GM21825 (cell line): Measurements from ENCODE around the gene AMBP.

Experiments used
- ATAC-seq: cut with Tn5 transposase; IDR thresholded peaks from one replicate; pipeline ENCODE4 v1.9.1; 2021; ENCODE audit warnings: mild to moderate bottlenecking, moderate library complexity; ENCODE audit not compliant: unreplicated experiment

AMBP gene

DNA sequence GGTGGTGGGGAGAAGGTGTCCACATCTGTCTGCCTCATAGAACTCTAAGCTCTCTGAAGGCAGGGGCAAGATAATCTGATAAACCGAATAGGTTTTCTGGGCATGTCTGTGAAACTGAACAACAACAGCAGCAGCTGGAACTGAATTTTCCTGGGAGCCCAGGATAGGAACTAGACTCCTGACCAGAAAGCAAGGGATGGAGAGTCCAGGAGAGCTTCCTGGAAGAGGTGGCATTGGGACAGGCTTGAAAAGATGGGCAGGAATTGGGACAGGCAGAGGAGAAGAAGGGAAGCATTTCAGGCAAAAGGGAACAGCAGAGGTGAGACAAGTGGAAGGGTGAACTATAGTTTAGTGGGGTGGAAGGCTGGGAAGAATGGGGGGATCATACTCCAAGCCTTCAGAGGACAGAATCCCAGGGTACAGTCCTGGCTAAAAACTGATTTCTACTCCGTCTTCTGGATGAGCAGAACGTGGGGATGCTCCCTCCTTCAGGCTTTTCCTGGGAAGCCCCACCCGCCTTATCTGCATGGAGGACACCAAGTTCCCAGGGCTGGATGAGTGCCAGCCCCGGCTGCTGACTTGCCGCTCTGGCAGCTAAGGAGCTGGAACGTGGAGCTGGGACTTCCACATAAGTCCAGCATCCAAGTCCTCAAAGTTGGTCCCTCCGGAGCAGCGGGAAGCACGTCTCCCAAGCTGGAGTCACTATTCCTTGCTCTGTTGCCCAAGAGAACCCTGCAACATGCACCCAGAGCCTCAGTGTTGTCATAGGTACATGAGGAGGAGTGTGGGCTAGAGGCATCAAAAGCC, 34.9 kb upstream of the AMBP start:
- ATAC-seq = no peak

- ATAC-seq = no peak
Measured at GRCh38 chr9:114112325-114112724, 34.2 kb upstream of the AMBP start.

DNA sequence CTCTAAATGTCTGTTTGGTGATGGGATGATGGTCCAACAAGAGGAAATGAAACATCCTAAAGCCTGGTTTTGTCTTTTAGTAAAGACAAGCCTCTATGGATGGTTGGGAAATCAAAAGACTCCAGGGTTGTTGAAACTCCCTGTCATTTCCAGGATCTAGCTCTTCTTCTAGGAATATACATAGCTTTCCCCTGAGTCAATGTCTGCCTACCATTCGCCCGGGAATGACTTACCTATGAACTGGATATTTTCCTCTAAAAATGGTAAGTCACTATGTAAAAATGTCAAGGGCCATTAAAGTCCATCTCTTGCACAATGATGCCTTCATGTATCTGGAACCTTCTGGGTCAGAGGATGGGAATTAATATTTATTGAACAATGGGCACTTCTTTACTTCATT, 32.1 kb upstream of the AMBP start:
- ATAC-seq = no peak

GRCh38 chr9:114109124-114109523, 31.0 kb upstream of the AMBP start:
- no peak for ATAC-seq

- ATAC-seq = no peak
Measured at GRCh38 chr9:114108016-114108833, 30.1 kb upstream of the AMBP start.

DNA sequence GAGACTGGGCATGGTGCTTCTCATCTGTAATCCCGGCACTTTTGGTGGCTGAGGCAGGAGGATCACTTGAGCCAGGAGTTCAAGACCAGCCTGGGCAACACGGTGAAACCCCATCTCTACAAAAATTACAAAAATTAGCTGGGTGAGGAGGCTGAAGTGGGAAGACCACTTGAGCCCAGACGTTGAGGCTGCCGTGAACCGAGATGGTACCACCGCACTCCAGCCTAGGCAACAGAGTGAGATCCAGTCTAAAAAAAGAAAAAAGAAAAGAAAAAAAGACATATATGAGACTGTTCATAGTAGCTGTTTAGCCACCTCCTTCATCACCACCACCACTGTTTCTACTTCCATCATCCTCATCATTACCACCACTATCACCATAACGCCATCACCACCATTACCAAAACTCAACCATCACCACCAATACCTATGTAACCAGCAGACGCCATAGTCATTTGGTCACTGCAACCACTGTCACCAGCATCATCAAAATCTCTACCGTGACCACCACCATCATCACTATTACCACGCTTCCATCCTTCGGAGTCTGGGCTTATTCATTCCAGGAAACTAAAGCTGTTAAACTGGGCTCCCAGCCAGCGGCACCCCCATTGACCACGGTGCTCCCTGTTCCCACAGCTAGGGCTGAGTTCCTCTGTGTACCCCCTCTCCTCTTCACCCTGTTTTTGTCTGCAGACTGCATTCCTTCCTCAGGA, 29.3 kb upstream of the AMBP start:
- no peak for ATAC-seq

DNA sequence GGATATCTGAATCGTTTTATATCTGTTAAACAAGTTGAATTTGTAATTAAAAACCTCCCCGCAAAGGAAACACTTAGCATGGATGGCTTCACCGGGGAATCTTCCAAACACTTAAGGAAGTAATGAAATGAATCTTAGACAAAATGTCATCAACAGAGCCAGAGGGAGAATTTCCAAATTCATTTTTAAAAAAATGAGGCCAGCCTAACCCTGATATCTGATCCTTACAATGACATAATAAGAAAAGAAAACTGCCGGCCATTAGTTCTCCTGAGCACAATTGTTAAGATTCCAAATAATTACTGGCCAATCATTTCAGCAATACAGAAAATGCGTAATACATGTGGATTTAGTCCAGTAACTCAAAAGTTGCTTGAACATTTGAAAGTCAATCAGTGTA, 27.1 kb upstream of the AMBP start:
- no peak for ATAC-seq

DNA sequence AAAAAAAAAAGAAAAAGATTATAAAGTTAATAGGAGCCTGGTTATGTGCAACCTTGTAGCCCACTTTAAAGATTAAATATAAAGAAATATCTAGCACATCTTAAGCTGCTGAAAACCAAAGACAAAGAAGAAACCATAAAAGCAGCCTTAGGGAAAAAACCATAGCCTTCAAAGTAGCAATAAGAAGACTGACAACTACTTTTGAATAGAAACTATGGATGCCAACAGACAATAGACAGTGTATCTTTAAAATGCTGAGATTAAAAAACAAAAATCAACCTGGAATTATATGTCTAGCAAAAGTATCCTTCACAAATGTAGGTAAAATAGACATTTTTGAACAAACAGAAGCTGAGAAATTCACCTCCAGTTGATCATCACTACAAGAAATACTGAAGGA, 24.4 kb upstream of the AMBP start:
- no peak for ATAC-seq

DNA sequence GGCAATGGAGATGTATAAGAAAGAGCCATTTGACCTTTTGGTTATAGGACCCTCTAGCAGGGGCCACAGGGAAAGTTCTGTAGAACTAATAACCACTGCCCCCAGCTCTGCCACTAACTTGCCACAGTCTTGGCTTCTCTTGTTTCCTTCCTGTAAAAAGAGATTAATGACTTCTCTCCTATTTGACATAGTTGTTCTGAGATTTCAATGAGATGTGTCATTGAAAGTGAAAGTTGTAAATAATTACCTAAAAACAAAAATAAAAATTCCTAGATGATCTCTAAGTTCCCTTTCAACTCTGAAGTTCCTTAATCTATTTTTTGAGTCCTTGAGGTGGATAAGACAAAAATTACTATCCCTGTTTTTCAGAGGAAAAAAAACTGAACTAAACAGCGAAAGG, 22.4 kb upstream of the AMBP start:
- no peak for ATAC-seq

DNA sequence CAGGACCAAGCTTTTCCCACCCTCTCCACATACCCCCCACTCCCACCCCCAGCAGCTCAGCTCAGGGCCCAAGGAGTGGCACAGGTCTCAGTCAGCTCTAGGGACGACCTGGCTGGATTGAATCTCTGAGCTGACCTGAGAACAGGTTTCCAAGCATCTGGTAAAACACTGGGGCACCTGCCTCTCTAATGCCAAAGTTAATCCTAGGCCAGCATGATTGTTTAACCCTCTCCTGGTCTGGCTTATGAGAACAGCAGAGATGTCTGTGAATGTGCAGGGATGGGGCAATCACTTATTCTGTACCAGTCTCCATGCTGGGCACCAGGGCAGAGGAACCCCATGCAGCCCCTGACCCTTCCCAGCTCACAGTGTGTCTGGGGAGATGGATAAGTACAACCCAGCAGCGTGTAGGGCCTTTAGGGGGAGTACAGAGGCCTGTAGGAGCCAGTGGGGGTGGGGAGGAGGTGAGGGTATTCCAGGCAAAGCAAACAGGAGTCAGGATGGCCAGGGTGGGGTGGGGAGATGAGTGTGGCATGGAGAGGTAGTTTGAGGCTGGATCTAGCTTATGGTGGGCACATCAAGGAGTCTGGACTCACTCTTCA, 21.7 kb upstream of the AMBP start:
- no peak for ATAC-seq

- no peak for ATAC-seq
Measured at GRCh38 chr9:114098936-114099668, 21.0 kb upstream of the AMBP start, which contains the start of gene KIF12. TSS of gene KIF12 (minus strand) at chr9:114099292. CDS start at chr9:114099276, 16 bp downstream.

DNA sequence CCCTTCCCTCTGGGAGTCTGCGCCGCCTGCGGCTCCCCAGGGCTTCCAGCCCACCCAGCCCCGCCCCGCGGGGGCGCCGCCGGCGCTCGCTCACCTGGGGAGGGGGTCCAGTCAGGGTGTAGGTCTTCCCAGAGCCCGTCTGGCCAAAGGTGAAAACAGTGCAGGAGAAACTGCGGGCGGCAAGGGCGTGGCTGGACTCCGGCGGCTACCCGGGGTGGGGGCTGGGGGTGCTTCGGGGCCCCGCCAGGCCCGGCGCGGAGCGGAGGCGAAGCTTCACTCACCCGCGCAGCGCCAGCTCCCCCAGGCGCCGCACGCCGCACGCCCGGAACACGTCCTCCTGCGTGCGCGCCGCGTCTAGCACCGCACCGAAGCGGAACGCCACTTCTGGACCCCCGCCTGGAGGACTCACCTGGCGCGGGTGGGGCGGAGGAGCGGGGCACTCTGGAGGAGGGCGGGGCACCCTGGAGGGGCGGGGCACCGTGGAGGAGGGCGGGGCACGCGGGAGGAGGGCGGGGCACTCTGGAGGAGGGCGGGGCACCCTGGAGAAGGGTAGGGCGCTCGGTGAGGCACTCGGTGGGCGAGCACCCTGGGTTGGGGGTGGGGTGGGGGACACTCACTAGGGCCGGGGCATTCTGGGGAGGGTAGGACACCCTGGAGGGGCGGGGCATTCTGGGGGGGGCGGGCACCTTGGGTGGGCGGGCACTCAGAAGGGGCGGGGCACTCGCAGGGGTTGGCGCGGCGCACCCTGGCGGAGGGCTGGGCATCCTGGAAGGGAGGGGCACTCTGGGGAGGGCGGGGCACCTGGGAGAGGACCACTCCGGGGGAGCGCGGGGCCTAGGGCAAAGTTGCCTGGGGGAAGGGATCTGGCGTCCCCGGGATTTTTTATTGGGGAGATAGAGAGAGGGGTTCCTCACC, 20.2 kb upstream of the AMBP start:
- no peak for ATAC-seq

DNA sequence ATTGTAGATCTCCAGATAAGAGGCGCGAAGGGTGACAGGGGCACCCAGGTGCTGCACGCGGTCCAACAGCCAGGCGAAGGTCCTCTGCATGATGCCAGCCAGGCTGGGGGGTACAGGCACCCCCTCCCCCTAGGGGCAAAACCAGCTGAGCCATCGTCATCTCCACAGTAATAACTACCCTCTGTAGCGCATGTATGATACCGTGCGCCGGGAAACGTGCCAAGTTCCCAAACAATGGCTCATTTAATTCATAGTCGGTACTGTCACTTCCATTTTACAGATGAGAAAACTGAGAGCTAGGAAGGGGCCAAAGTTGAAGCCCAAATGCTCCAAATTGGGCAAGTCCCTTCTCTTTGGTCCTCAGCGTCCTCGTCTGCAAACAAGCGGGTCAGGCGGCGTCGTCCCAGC, 19.5 kb upstream of the AMBP start:
- no peak for ATAC-seq

DNA sequence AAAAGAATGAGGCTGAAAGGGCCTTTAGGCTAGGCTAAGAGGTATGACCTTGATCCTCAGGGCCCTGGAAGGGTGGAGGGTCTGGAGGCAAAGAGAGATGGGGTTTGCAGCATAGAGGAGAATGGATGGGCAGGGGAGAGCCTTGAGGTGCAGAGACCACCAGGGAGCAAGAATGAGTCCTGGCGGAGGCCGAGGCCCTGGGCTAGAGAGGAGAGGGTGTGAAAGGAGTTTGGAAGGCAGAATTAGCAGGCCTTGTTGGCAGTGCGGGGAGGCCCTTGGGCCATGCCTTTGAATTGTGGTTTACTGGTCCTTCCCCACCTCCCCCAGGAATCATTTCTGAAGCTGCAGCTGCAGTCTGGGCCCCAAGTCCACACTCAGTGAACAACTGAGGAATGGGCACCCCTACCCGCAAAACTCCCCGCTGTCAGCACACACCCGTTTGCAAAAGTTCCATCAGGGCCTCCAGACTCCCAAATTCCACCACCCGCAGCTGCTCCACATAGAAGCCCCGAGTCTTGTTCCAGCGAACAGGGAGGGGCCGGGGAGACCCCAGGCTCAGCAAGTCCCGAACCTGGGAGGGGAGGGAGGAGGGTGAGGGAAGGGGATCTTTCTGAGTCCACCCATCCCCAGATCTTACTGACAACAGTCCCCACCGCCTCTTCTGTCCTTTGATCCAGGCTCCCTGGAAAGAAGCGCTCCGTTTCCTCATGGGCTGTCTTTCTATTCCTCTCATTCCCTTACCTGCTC, 18.9 kb upstream of the AMBP start:
- ATAC-seq = no peak

GRCh38 chr9:114096041-114096511, 18.0 kb upstream of the AMBP start:
- ATAC-seq = no peak

DNA sequence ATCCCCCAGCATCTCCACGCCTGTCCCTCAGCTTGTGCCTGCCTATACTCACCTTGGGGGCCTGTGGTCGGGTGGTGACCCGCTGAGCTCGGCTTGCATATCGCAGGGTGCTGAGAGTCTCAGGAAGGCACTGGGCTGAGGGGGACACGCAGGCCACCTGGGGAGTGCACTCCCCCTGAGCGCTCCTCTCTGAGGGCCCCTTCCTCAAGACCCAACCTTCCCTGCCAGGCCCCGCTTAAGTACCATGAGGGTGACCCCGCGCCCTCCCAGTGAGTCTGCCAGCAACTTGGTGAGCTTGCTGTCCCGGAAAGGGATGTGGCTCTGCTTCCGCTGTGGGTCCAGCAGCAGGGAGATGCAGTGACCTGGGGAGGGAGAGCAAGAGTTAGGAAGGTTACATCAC, 16.9 kb upstream of the AMBP start:
- ATAC-seq = no peak

- ATAC-seq = no peak
Measured at GRCh38 chr9:114093761-114094505, 15.8 kb upstream of the AMBP start.

DNA sequence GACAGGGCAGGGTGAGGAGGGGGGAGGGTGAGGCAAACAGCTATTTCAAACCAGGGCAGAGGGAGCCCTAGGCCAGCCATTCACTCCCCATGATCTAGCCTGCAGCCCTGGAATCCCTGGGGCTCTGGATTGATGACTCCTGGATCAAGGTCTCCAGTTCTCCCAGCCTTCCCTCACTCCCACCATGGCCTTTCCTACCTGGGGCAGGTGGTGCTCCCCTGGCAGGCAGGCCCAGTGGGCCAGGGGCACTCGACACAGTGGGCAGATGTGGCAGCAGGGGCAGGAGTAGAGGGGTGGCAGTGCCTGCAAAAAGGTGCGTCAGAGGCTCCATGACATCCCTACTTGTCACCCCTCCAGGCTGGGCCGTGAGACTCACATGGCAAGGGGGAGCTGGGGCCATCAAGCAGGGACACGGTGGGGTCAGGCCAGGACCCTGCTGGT, 15.0 kb upstream of the AMBP start:
- ATAC-seq = no peak
